Gastroesophageal sphincter (tissue), 3 donors: ENCODE results near the gene UMOD.

Source experiments
- EP300 ChIP-seq: sonication (generic); formaldehyde crosslinking; IDR thresholded peaks from one replicate; pipeline ENCODE4 v1.6.1; 2017; ENCODE audit warnings: antibody characterized with exemption, mild to moderate bottlenecking
- TF ChIP-seq, protein P1 (sequence below), 4 experiments: fragments of 200-600 bp in 2 of 4; fragments of 450-650 bp in 2 of 4; sonication (generic) in 1 of 4; IDR thresholded peaks; one replicate each; pipeline ENCODE4 v1.5.1; 2017 to 2019; ENCODE audit warnings: antibody characterized with exemption in 4 of 4, mild to moderate bottlenecking in 2 of 4, moderate library complexity in 2 of 4

DNA sequence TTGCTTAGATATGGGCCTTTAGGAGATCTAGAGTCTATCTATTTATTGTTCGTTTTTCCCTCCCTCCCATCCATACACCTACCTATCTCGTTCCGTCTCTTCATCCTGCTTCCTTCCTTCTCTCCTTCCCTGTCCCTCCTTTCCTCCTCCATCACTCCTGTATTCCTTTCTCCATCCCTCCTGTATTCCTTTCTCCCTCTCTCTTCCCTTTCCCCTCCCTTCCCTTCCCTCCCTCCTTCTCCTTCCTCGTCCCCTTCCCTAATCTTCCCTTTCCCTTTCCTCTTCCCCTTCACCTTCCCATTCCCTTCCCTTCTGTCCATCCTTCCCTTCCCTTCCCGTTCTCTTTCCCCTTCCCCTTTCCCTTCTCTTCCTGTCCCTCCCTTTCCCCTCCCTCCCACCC lies 35.8 kb downstream of the UMOD start:
- TF ChIP-seq, protein P1, sequence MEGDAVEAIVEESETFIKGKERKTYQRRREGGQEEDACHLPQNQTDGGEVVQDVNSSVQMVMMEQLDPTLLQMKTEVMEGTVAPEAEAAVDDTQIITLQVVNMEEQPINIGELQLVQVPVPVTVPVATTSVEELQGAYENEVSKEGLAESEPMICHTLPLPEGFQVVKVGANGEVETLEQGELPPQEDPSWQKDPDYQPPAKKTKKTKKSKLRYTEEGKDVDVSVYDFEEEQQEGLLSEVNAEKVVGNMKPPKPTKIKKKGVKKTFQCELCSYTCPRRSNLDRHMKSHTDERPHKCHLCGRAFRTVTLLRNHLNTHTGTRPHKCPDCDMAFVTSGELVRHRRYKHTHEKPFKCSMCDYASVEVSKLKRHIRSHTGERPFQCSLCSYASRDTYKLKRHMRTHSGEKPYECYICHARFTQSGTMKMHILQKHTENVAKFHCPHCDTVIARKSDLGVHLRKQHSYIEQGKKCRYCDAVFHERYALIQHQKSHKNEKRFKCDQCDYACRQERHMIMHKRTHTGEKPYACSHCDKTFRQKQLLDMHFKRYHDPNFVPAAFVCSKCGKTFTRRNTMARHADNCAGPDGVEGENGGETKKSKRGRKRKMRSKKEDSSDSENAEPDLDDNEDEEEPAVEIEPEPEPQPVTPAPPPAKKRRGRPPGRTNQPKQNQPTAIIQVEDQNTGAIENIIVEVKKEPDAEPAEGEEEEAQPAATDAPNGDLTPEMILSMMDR (IDR thresholded peaks at IDR 0.05), result no peak
- no peak for TF ChIP-seq EP300
